Breast epithelium (tissue), 3 donors: ENCODE results near the gene MBP.

Experiments
- POLR2A ChIP-seq: fragments of 450-650 bp; IDR thresholded peaks from one replicate; pipeline ENCODE4 v1.6.1; 2016; ENCODE audit warnings: antibody characterized with exemption, mild to moderate bottlenecking, moderate library complexity
- POLR2AphosphoS5 ChIP-seq, 3 donors: sonication (generic); formaldehyde crosslinking; IDR thresholded peaks; one replicate each; pipeline ENCODE4 v1.6.1; 2017; ENCODE audit warnings: antibody characterized with exemption in 3 of 3
- TF ChIP-seq, protein P1 (sequence below), 3 donors: fragments of 450-650 bp; IDR thresholded peaks; one replicate each; pipeline ENCODE4 v1.5.1; 2016 to 2017; ENCODE audit warnings: antibody characterized with exemption in 3 of 3, mild to moderate bottlenecking in 3 of 3, moderate library complexity in 3 of 3

- TF ChIP-seq, protein P1, sequence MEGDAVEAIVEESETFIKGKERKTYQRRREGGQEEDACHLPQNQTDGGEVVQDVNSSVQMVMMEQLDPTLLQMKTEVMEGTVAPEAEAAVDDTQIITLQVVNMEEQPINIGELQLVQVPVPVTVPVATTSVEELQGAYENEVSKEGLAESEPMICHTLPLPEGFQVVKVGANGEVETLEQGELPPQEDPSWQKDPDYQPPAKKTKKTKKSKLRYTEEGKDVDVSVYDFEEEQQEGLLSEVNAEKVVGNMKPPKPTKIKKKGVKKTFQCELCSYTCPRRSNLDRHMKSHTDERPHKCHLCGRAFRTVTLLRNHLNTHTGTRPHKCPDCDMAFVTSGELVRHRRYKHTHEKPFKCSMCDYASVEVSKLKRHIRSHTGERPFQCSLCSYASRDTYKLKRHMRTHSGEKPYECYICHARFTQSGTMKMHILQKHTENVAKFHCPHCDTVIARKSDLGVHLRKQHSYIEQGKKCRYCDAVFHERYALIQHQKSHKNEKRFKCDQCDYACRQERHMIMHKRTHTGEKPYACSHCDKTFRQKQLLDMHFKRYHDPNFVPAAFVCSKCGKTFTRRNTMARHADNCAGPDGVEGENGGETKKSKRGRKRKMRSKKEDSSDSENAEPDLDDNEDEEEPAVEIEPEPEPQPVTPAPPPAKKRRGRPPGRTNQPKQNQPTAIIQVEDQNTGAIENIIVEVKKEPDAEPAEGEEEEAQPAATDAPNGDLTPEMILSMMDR (IDR thresholded peaks at IDR 0.05), result no peak
- TF ChIP-seq POLR2AphosphoS5 (IDR thresholded peaks at IDR 0.05) (no peak), POLR2A (no peak)
Observed at GRCh38 chr18:77061946-77062517, 70.6 kb downstream of the MBP start.
